Muscle of leg (tissue), 11 donors: ENCODE measurements around the gene POLR1G. TPM values are rescaled to one million over a fixed set of nuclear protein-coding genes. Genes with fewer than 3 reads are reported as not detected.
A peak's percentile ranks its signal among the peaks of the same experiment; 100 is the strongest.
"Not testable (repeated sequence)": the region's sequence is repeated elsewhere in the genome, so short reads cannot be mapped to it uniquely, and the experiment has no call there.

Experiments used
- DNase-seq: peaks from one replicate; pipeline ENCODE4 v3.0.0; 2013
- H3K27ac ChIP-seq: one replicate; pipeline ENCODE4 v1.5.1; 2013; ENCODE audit warnings: mild to moderate bottlenecking, low read length, control low read depth
- H3K27me3 ChIP-seq: one replicate; pipeline ENCODE4 v1.6.1; 2013; ENCODE audit warnings: low read length; ENCODE audit not compliant: control insufficient read depth, insufficient read depth
- H3K36me3 ChIP-seq: one replicate; pipeline ENCODE4 v1.6.1; 2013; ENCODE audit warnings: low read length; ENCODE audit not compliant: control insufficient read depth, insufficient read depth
- H3K4me1 ChIP-seq: one replicate; pipeline ENCODE4 v1.6.1; 2013; ENCODE audit warnings: low read length; ENCODE audit not compliant: control insufficient read depth, insufficient read depth
- H3K4me3 ChIP-seq: one replicate; pipeline ENCODE4 v1.5.1; 2013; ENCODE audit warnings: low read length, control low read depth
- H3K9me3 ChIP-seq: replicated peaks from 2 replicates; pipeline ENCODE4 v1.6.1; 2013; ENCODE audit warnings: low read depth, low read length; ENCODE audit not compliant: control insufficient read depth
- WGBS: methylation state at CpG from one replicate; pipeline ENCODE4 v1.1.5; 2013; ENCODE audit warnings: missing lambda C conversion rate; ENCODE audit not compliant: insufficient coverage; 5-methylcytosine and 5-hydroxymethylcytosine counted together
- polyA plus RNA-seq, 8 donors: library from polyadenylated mRNA; unstranded; fragments of 120-200 nt; gene quantifications; one replicate each; pipeline versions ENCODE4 v1.2.1 to v1.2.3, GENCODE V29; 2013; ENCODE audit warnings: inconsistent platforms in 1 of 8, low replicate concordance in 1 of 8; ENCODE audit not compliant: insufficient read length in 8 of 8, insufficient read depth in 1 of 8
- total RNA-seq: library from RNA; stranded (reverse); fragments of 120-200 nt; gene quantifications from one replicate; pipeline ENCODE4 v1.2.4, GENCODE V29; 2013

POLR1G gene
- total and polyA plus RNA-seq, 9 donors = 4.4 to 8.9 (median 6.8) TPM

- H3K27me3 ChIP-seq = peaks cover 67% of the 10 kb centered on the region
- WGBS = no CpG with 5 or more reads among the region's 6 CpGs
- no peaks in the 10 kb centered on the region for H3K9me3 ChIP-seq
- no peak for DNase-seq
- H3K27ac ChIP-seq = no peak overlapping the region
- no peaks in the 10 kb centered on the region for H3K36me3 ChIP-seq
- H3K4me1 ChIP-seq = peaks cover 28% of the 10 kb centered on the region
- H3K4me3 ChIP-seq = no peak overlapping the region
Measured at GRCh38 chr19:45400192-45400591, 6.3 kb upstream of the POLR1G start.

- no CpG with 5 or more reads among the region's 6 CpGs for WGBS
- Histone ChIP-seq H3K4me1 (peaks cover 40% of the 10 kb centered on the region), H3K9me3 (no peaks in the 10 kb centered on the region), H3K4me3 (no peak overlapping the region), H3K36me3 (no peaks in the 10 kb centered on the region), H3K27ac (no peak overlapping the region), H3K27me3 (peaks cover 65% of the 10 kb centered on the region)
- no peak for DNase-seq
Measured at GRCh38 chr19:45401815-45402214, 4.6 kb upstream of the POLR1G start.

- DNase-seq = peak; percentile 39
- no peak overlapping the region for H3K4me3 ChIP-seq
- H3K4me1 ChIP-seq = peaks cover 47% of the 10 kb centered on the region
- no peak overlapping the region for H3K27ac ChIP-seq
- WGBS = 6% methylated on average over 34 of the region's 40 CpGs
- no peaks in the 10 kb centered on the region for H3K9me3 ChIP-seq
- peaks cover 60% of the 10 kb centered on the region for H3K27me3 ChIP-seq
- no peaks in the 10 kb centered on the region for H3K36me3 ChIP-seq
Measured at GRCh38 chr19:45402298-45403061, 4.0 kb upstream of the POLR1G start.

- no peak overlapping the region for H3K4me3 ChIP-seq
- peaks cover 2% of the 10 kb centered on the region for H3K36me3 ChIP-seq
- no peaks in the 10 kb centered on the region for H3K9me3 ChIP-seq
- H3K27ac ChIP-seq = no peak overlapping the region
- H3K27me3 ChIP-seq = peaks cover 52% of the 10 kb centered on the region
- WGBS = 39% methylated on average over 4 of the region's 4 CpGs
- DNase-seq = no peak
- H3K4me1 ChIP-seq = peaks cover 43% of the 10 kb centered on the region
Measured at GRCh38 chr19:45403272-45403671, 3.2 kb upstream of the POLR1G start.

- Histone ChIP-seq H3K27me3 (peaks cover 48% of the 10 kb centered on the region), H3K27ac (no peak overlapping the region), H3K9me3 (no peaks in the 10 kb centered on the region), H3K4me3 (no peak overlapping the region), H3K36me3 (peaks cover 7% of the 10 kb centered on the region), H3K4me1 (peaks cover 39% of the 10 kb centered on the region)
- DNase-seq = peak; percentile 28
- 6% methylated on average over 15 of the region's 25 CpGs for WGBS
Measured at GRCh38 chr19:45403781-45404556, 2.5 kb upstream of the POLR1G start.

- H3K4me3 ChIP-seq = peak within 1 kb of the TSS; percentile 79
- peaks cover 11% of the 10 kb centered on the region for H3K36me3 ChIP-seq
- DNase-seq = peak; percentile 61
- H3K27ac ChIP-seq = peak within 1 kb of the TSS; percentile 90
- peaks cover 48% of the 10 kb centered on the region for H3K27me3 ChIP-seq
- H3K9me3 ChIP-seq = no peaks in the 10 kb centered on the region
- WGBS = under 1% methylated on average over 29 of the region's 46 CpGs
- peaks cover 39% of the 10 kb centered on the region for H3K4me1 ChIP-seq
Measured at GRCh38 chr19:45404557-45405434, 1.6 kb upstream of the POLR1G start, which contains the start of gene PPP1R13L. PPP1R13L (minus strand) TSS chr19:45405069; CDS start chr19:45398318, 6,751 bp downstream.

- Histone ChIP-seq H3K27me3 (peaks cover 44% of the 10 kb centered on the region), H3K36me3 (peaks cover 11% of the 10 kb centered on the region), H3K27ac (peak overlapping the region; percentile 90), H3K9me3 (no peaks in the 10 kb centered on the region), H3K4me1 (peaks cover 39% of the 10 kb centered on the region), H3K4me3 (peak overlapping the region; percentile 79)
- under 1% methylated on average over 36 of the region's 48 CpGs for WGBS
- peak; percentile 92 for DNase-seq
Measured at GRCh38 chr19:45405435-45406225, 814 bp upstream of the POLR1G start.

GRCh38 chr19:45407091-45407375 lies 589 bp downstream of the POLR1G start:
- no peaks in the 10 kb centered on the region for H3K9me3 ChIP-seq
- no peak overlapping the region for H3K27ac ChIP-seq
- H3K4me3 ChIP-seq = peak overlapping the region; percentile 79
- peaks cover 18% of the 10 kb centered on the region for H3K36me3 ChIP-seq
- peaks cover 40% of the 10 kb centered on the region for H3K27me3 ChIP-seq
- H3K4me1 ChIP-seq = peaks cover 39% of the 10 kb centered on the region
- WGBS = 0% methylated on average over 3 of the region's 10 CpGs
- DNase-seq = no peak

GRCh38 chr19:45407585-45407984 lies 1.1 kb downstream of the POLR1G start:
- not testable (repeated sequence) for H3K4me3 ChIP-seq, DNase-seq, H3K27ac ChIP-seq, H3K9me3 ChIP-seq
- Histone ChIP-seq H3K27me3 (peaks cover 35% of the 10 kb centered on the region), H3K4me1 (peaks cover 38% of the 10 kb centered on the region), H3K36me3 (peaks cover 18% of the 10 kb centered on the region)
- 90% methylated on average over 2 of the region's 5 CpGs for WGBS
